H1 (cell line): ENCODE results near the gene PGD. TPM values are rescaled to one million over a fixed set of nuclear protein-coding genes. Genes with fewer than 3 reads are reported as not detected.

ENCODE experiments used
- CTCF ChIA-PET: fragments of 300-600 bp; sonication (Branson Sonifier 250); formaldehyde crosslinking; loops from one replicate; lab custom pipeline; 2021; ENCODE audit not compliant: partially characterized antibody; lab: Charles Lee
- POLR2A ChIA-PET: fragments of 300-600 bp; sonication (Branson Sonifier 250); formaldehyde crosslinking; loops from one replicate; lab custom pipeline; 2021; ENCODE audit warnings: inconsistent platforms; ENCODE audit not compliant: partially characterized antibody; lab: Charles Lee
- DNase-seq, 2 experiments: peaks; one replicate each; pipeline versions ENCODE4 v3.0.0 to v3.0.0-alpha.2; 2010 to 2022; ENCODE audit warnings: low spot score in 2 of 2, low read depth in 1 of 2, mixed read lengths in 1 of 2
- FAIRE-seq: peaks from 2 replicates; lab custom pipeline; 2011; peaks lifted over from hg19 to GRCh38; lab: Jason Lieb, UNC
- H2AFZ ChIP-seq: 2 replicates; pipeline ENCODE4 v1.8.1; 2012; ENCODE audit warnings: low read length, inconsistent platforms
- H2AK5ac ChIP-seq: 2 replicates; pipeline ENCODE4 v1.6.1; 2013; ENCODE audit warnings: low read depth, low read length
- H2BK120ac ChIP-seq: replicated peaks from 2 replicates; pipeline ENCODE3; 2013; ENCODE audit warnings: low read depth, low read length, inconsistent platforms
- H2BK12ac ChIP-seq: 2 replicates; pipeline ENCODE4 v1.6.1; 2013; ENCODE audit warnings: low read depth, low read length
- H2BK15ac ChIP-seq: 2 replicates; pipeline ENCODE4 v1.6.1; 2013; ENCODE audit warnings: low read length
- H2BK20ac ChIP-seq: 2 replicates; pipeline ENCODE4 v1.6.1; 2013; ENCODE audit warnings: low read length
- H2BK5ac ChIP-seq: 2 replicates; pipeline ENCODE4 v1.6.1; 2013; ENCODE audit warnings: low read depth, low read length
- H3K14ac ChIP-seq: 2 replicates; pipeline ENCODE4 v1.6.1; 2013; ENCODE audit warnings: inconsistent platforms; ENCODE audit not compliant: insufficient read length
- H3K18ac ChIP-seq: 2 replicates; pipeline ENCODE4 v1.6.1; 2013; ENCODE audit warnings: low read length; ENCODE audit errors: extremely low read depth
- H3K23ac ChIP-seq: 2 replicates; pipeline ENCODE4 v1.6.1; 2013; ENCODE audit warnings: inconsistent platforms; ENCODE audit not compliant: insufficient read length
- H3K23me2 ChIP-seq: 2 replicates; pipeline ENCODE4 v1.6.1; 2013; ENCODE audit warnings: low read depth, low read length
- H3K27ac ChIP-seq: 2 replicates; pipeline ENCODE4 v1.6.1; 2011; ENCODE audit warnings: low read depth, low read length, inconsistent platforms
- H3K27me3 ChIP-seq, 4 experiments: replicated peaks in 1 of 4; 1 replicate in 1 of 4; 2 replicates in 3 of 4; pipeline versions ENCODE4 v1.6.1 to v1.8.1; 2011 to 2013; ENCODE audit warnings: low read length in 3 of 4, mild to moderate bottlenecking in 3 of 4, inconsistent platforms in 2 of 4, mixed read lengths in 2 of 4, moderate library complexity in 1 of 4; ENCODE audit not compliant: control insufficient read depth in 3 of 4, insufficient read depth in 3 of 4; ENCODE audit errors: extremely low read depth in 1 of 4
- H3K36me3 ChIP-seq, 4 experiments: 2 replicates each; pipeline versions ENCODE4 v1.6.1 to v1.8.1; 2011 to 2013; ENCODE audit warnings: mild to moderate bottlenecking in 4 of 4, low read length in 3 of 4, moderate library complexity in 2 of 4, control low read depth in 1 of 4, inconsistent platforms in 1 of 4; ENCODE audit not compliant: insufficient read depth in 4 of 4, control insufficient read depth in 2 of 4
- H3K4ac ChIP-seq: replicated peaks from 2 replicates; pipeline ENCODE3; 2013; ENCODE audit warnings: low read length, low read depth, mixed read lengths, inconsistent platforms; ENCODE audit not compliant: insufficient read length
- H3K4me1 ChIP-seq, 4 experiments: replicated peaks in 1 of 4; 1 replicate in 1 of 4; 2 replicates in 3 of 4; pipeline versions ENCODE4 v1.6.1 to v1.8.1; 2011 to 2013; ENCODE audit warnings: low read length in 3 of 4, inconsistent platforms in 2 of 4, mixed read lengths in 1 of 4; ENCODE audit not compliant: insufficient read depth in 4 of 4, control insufficient read depth in 3 of 4
- H3K4me2 ChIP-seq, 2 experiments: 2 replicates each; pipeline versions ENCODE4 v1.6.1 to v1.8.1; 2011 to 2013; ENCODE audit warnings: low read depth in 2 of 2, low read length in 2 of 2, control low read depth in 1 of 2, inconsistent platforms in 1 of 2, mild to moderate bottlenecking in 1 of 2; ENCODE audit not compliant: insufficient read depth in 1 of 2
- H3K4me3 ChIP-seq, 4 experiments: fragments of 200-600, 300-600 bp in 1 of 4; sonication (generic), shearing (Covaris generic), sonication (Bioruptor Twin) in 1 of 4; 2 replicates each; pipeline versions ENCODE4 v1.5.1 to v1.8.1; 2011 to 2016; ENCODE audit warnings: low read length in 4 of 4, low read depth in 3 of 4, control low read depth in 2 of 4, inconsistent platforms in 2 of 4, mild to moderate bottlenecking in 2 of 4, mixed read lengths in 1 of 4, moderate library complexity in 1 of 4; ENCODE audit not compliant: insufficient read depth in 2 of 4; ENCODE audit errors: extremely low read depth in 1 of 4
- H3K56ac ChIP-seq: replicated peaks from 2 replicates; pipeline ENCODE3; 2013; ENCODE audit warnings: low read depth, mild to moderate bottlenecking, mixed read lengths, low read length, inconsistent platforms; ENCODE audit not compliant: insufficient read length
- H3K79me1 ChIP-seq: 2 replicates; pipeline ENCODE4 v1.6.1; 2013; ENCODE audit warnings: low read depth, low read length, control low read depth
- H3K79me2 ChIP-seq, 2 experiments: 2 replicates each; pipeline versions ENCODE4 v1.6.1 to v1.8.1; 2012 to 2013; ENCODE audit warnings: low read length in 2 of 2, mild to moderate bottlenecking in 2 of 2, inconsistent platforms in 1 of 2; ENCODE audit not compliant: insufficient read depth in 2 of 2, control insufficient read depth in 1 of 2
- H3K9ac ChIP-seq, 4 experiments: replicated peaks in 1 of 4; 1 replicate in 1 of 4; 2 replicates in 3 of 4; pipeline versions ENCODE4 v1.6.1 to v1.8.1; 2011 to 2013; ENCODE audit warnings: low read depth in 3 of 4, low read length in 3 of 4, control low read depth in 2 of 4, mild to moderate bottlenecking in 2 of 4, moderate library complexity in 2 of 4, inconsistent platforms in 1 of 4; ENCODE audit errors: extremely low read depth in 1 of 4
- H3K9me3 ChIP-seq, 2 experiments: 2 replicates each; pipeline versions ENCODE4 v1.6.1 to v1.8.1; 2012 to 2013; ENCODE audit warnings: mild to moderate bottlenecking in 2 of 2, moderate library complexity in 2 of 2, control low read depth in 1 of 2, inconsistent platforms in 1 of 2, low read depth in 1 of 2, low read length in 1 of 2, mixed read lengths in 1 of 2; ENCODE audit not compliant: insufficient read depth in 2 of 2
- H4K20me1 ChIP-seq, 2 experiments: replicated peaks in 1 of 2; 2 replicates each; pipeline versions ENCODE3 to v1.8.1; 2011 to 2013; ENCODE audit warnings: inconsistent platforms in 2 of 2, low read length in 2 of 2, mild to moderate bottlenecking in 1 of 2; ENCODE audit not compliant: insufficient read depth in 2 of 2, control insufficient read depth in 1 of 2
- H4K5ac ChIP-seq: 2 replicates; pipeline ENCODE4 v1.6.1; 2013; ENCODE audit warnings: low read length, low read depth, mixed read lengths, inconsistent platforms; ENCODE audit not compliant: insufficient read length
- H4K8ac ChIP-seq: 2 replicates; pipeline ENCODE4 v1.8.0; 2013; ENCODE audit warnings: mild to moderate bottlenecking, moderate library complexity, low read length, inconsistent platforms; ENCODE audit not compliant: insufficient read depth; ENCODE audit errors: extremely low read depth
- H4K91ac ChIP-seq: replicated peaks from 2 replicates; pipeline ENCODE3; 2013; ENCODE audit warnings: low read length, mixed read lengths, inconsistent platforms; ENCODE audit not compliant: insufficient read length
- CBX5 ChIP-seq: fragments of 300-800, 300-1000 bp; sonication (generic); IDR thresholded peaks from 2 replicates; pipeline ENCODE4 v1.7.1; 2016; ENCODE audit warnings: antibody characterized with exemption, low read length, low read depth
- CREB1 ChIP-seq: IDR thresholded peaks from 2 replicates; pipeline ENCODE4 v1.6.1; 2012; ENCODE audit warnings: inconsistent platforms
- FOSL1 ChIP-seq: IDR thresholded peaks from 2 replicates; pipeline ENCODE4 v1.6.1; 2011; ENCODE audit warnings: mild to moderate bottlenecking, low read depth, low read length, moderate library complexity; ENCODE audit not compliant: insufficient read depth
- NANOG ChIP-seq: IDR thresholded peaks from 2 replicates; pipeline ENCODE4 v1.6.1; 2011; ENCODE audit warnings: low read length, low read depth, mild to moderate bottlenecking, inconsistent platforms; ENCODE audit not compliant: insufficient read depth, poor library complexity, severe bottlenecking
- NRF1 ChIP-seq: IDR thresholded peaks from 2 replicates; pipeline ENCODE4 v1.6.1; 2011; ENCODE audit warnings: mild to moderate bottlenecking, low read depth, low read length, improper control_type of control experiment
- RAD21 ChIP-seq, 2 experiments: IDR thresholded peaks in 1 of 2; conservative IDR thresholded peaks in 1 of 2; 2 replicates each; pipeline ENCODE4 v1.6.1; 2011; ENCODE audit warnings: low read depth in 2 of 2, low read length in 2 of 2, improper control_type of control experiment in 1 of 2, inconsistent platforms in 1 of 2, mild to moderate bottlenecking in 1 of 2, moderate library complexity in 1 of 2
- SIRT6 ChIP-seq: IDR thresholded peaks from one replicate; pipeline ENCODE4 v1.7.1; 2012; ENCODE audit warnings: low read length, inconsistent platforms
- SIX5 ChIP-seq: IDR thresholded peaks from 2 replicates; pipeline ENCODE4 v1.6.1; 2011; ENCODE audit warnings: mild to moderate bottlenecking, low read depth, low read length
- TBP ChIP-seq: IDR thresholded peaks from 2 replicates; pipeline ENCODE4 v1.6.1; 2011; ENCODE audit warnings: low read depth, low read length, improper control_type of control experiment
- TCF12 ChIP-seq: IDR thresholded peaks from 2 replicates; pipeline ENCODE4 v1.6.1; 2011; ENCODE audit warnings: low read depth, mild to moderate bottlenecking, low read length
- WGBS, 2 experiments: shearing (Covaris generic) in 1 of 2; methylation state at CpG; one replicate each; pipeline versions ENCODE4 v1.1.6 to v1.1.7; 2013 to 2015; ENCODE audit warnings: low lambda C conversion rate in 2 of 2, mixed read lengths in 2 of 2, inconsistent platforms in 1 of 2, low coverage in 1 of 2, missing lambda C conversion rate in 1 of 2; ENCODE audit not compliant: insufficient replicate concordance in 2 of 2, insufficient coverage in 1 of 2, insufficient read length in 1 of 2; ENCODE audit errors: extremely low coverage in 1 of 2, missing lambda C conversion rate in 1 of 2; 5-methylcytosine and 5-hydroxymethylcytosine counted together
- polyA plus RNA-seq, 7 experiments: library from polyadenylated mRNA; depleted of rRNA in 3 of 7; stranded (reverse) in 5 of 7; unstranded in 2 of 7; fragments of >200 nt in 5 of 7; fragments of 200-250 nt in 2 of 7; gene quantifications; 1 replicate in 5 of 7; 2 replicates in 1 of 7; 4 replicates in 1 of 7; pipeline versions ENCODE4 v1.2.1 to v1.2.3, GENCODE V29; 2011 to 2013; ENCODE audit warnings: missing spikeins in 2 of 7, mixed read lengths in 2 of 7
- total RNA-seq: library from RNA; stranded (reverse); fragmentation: NEBNext Ultra II Directional; extraction: Animal tissue kit (Norgen Biotek cat#: 25700); gene quantifications from 2 replicates; pipeline ENCODE4 v1.2.1, GENCODE V29; 2021
- TF ChIP-seq, protein P1 (sequence below): IDR thresholded peaks from 2 replicates; pipeline ENCODE4 v1.6.1; 2012; ENCODE audit warnings: inconsistent platforms

PGD gene
- total and polyA plus RNA-seq, 2 of the 8 experiments (the other 6 are each of a cell fraction or from before 2014, with no cell fraction given), result 191 to 331 TPM

DNA sequence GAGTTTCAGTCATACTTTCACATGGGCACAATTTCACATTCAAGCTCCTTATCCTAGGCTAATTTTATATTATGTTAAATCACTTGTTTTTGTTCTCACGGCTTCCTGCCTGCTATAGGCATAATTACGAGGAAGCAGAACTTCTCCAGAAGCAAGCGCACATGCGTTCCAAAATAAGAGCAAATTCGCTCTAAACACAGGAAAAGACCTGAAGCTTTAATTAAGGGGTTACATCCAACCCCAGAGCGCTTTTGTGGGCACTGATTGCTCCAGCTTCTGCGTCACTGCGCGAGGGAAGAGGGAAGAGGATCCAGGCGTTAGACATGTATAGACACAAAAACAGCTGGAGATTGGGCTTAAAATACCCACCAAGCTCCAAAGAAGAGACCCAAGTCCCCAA, 50.9 kb downstream of the PGD start, which contains the start of gene CORT:
TSS of gene CORT (plus strand) at position 281 of the 400 bp plus-strand sequence. CDS start 193 bp downstream, outside the sequence.
- POLR2A ChIA-PET, result interaction anchor here (0.8 to 2.5 kb wide), 8 partner anchors 10 to 44 kb away, joined by 3 to 29 read pairs (median 4); partner anchors contain the start of genes CENPS and PEX14
- Histone ChIP-seq H3K9me3 (no peaks in the 10 kb centered on the region), H2BK15ac (peak within 1 kb of the TSS; percentile 14; the same call in 1 of the 2 replicates), H3K14ac (no peak within 1 kb of the TSS), H3K4me2 (no peak within 1 kb of the TSS), H3K18ac (no peak within 1 kb of the TSS), H2AFZ (no peak within 1 kb of the TSS), H2BK12ac (no peak within 1 kb of the TSS), H3K9ac (no peak within 1 kb of the TSS), H3K4me1 (peaks cover 0 to 9% (median 5%) of the 10 kb centered on the region in 4 experiments; a peak in 5 of 7 replicates), H3K4ac (no peak within 1 kb of the TSS), H4K20me1 (peaks cover 0 to 4% of the 10 kb centered on the region in 2 experiments), H3K36me3 (peaks cover 0 to 2% (median 0%) of the 10 kb centered on the region in 4 experiments; a peak in 1 of 8 replicates), H4K5ac (no peak within 1 kb of the TSS), H3K23ac (no peak within 1 kb of the TSS), H4K91ac (no peak within 1 kb of the TSS), H3K56ac (no peak within 1 kb of the TSS), H3K23me2 (no peaks in the 10 kb centered on the region), H2AK5ac (no peak within 1 kb of the TSS), H4K8ac (peak within 1 kb of the TSS; percentile 82; the same call in 1 of the 2 replicates), H3K27ac (no peak within 1 kb of the TSS), H3K79me1 (no peaks in the 10 kb centered on the region), H3K4me3 (no peak within 1 kb of the TSS), H2BK120ac (no peak within 1 kb of the TSS), H2BK20ac (no peak within 1 kb of the TSS), H3K79me2 (no peaks in the 10 kb centered on the region), H3K27me3 (no peaks in the 10 kb centered on the region), H2BK5ac (peak within 1 kb of the TSS; percentile 6; the same call in 1 of the 2 replicates)
- whole genome bisulfite sequencing, 2 experiments, result 93% methylated on average over 10 of the region's 10 CpGs; no CpG with 5 or more reads in 1 of the 2 experiments
- CTCF ChIA-PET, result interaction anchor here (0.7 to 2.0 kb wide), 4 partner anchors 13 to 57 kb away, joined by 3 to 12 read pairs (median 4); no protein-coding TSS in a partner anchor
- FAIRE-seq (no peak), DNase-seq (no peak)
- no peak for TF ChIP-seq SIX5
- TF ChIP-seq SIRT6, result no peak
- TF ChIP-seq TCF12, result no peak
- TF ChIP-seq TBP, result no peak
- no peak for TF ChIP-seq CBX5
- no peak for TF ChIP-seq NRF1
- TF ChIP-seq RAD21 (IDR thresholded peaks at IDR 0.05 in 1 of 2, conservative IDR thresholded peaks at IDR 0.05 in 1 of 2; ENCODE audit: low read depth in 2 of 2, low read length in 2 of 2), result no peak
- TF ChIP-seq CREB1, result no peak
- no peak for TF ChIP-seq FOSL1
- TF ChIP-seq NANOG, result no peak
- TF ChIP-seq, protein P1, sequence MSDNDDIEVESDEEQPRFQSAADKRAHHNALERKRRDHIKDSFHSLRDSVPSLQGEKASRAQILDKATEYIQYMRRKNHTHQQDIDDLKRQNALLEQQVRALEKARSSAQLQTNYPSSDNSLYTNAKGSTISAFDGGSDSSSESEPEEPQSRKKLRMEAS, result no peak
